KMS-11 (cell line): Measurements from ENCODE around the gene PPP3R2.

Experiments
- H2AFZ ChIP-seq: fragments of 200-600 bp; sonication (generic); 2 replicates; pipeline ENCODE4 v1.6.1; 2016; ENCODE audit warnings: antibody characterized with exemption, mixed run types, low read depth
- H3K27ac ChIP-seq: fragments of 200-600 bp; sonication (generic); 2 replicates; pipeline ENCODE4 v1.6.1; 2016; ENCODE audit warnings: mild to moderate bottlenecking, mixed run types
- H3K27me3 ChIP-seq: fragments of 200-600 bp; sonication (generic); 2 replicates; pipeline ENCODE4 v1.6.1; 2017; ENCODE audit warnings: mild to moderate bottlenecking, low read depth, mixed run types, moderate library complexity; ENCODE audit not compliant: insufficient read depth
- H3K36me3 ChIP-seq: fragments of 200-600 bp; sonication (generic); 2 replicates; pipeline ENCODE4 v1.6.1; 2017; ENCODE audit warnings: mild to moderate bottlenecking, mixed run types; ENCODE audit not compliant: insufficient read depth
- H3K4me1 ChIP-seq: fragments of 200-600 bp; sonication (generic); 2 replicates; pipeline ENCODE4 v1.6.1; 2016; ENCODE audit warnings: mild to moderate bottlenecking, low read depth, mixed run types; ENCODE audit not compliant: poor library complexity, severe bottlenecking
- H3K4me2 ChIP-seq: fragments of 200-600 bp; sonication (generic); 2 replicates; pipeline ENCODE4 v1.7.0; 2016; ENCODE audit warnings: mild to moderate bottlenecking, mixed run types
- H3K4me3 ChIP-seq: fragments of 200-600 bp; sonication (generic); IDR thresholded peaks from 2 replicates; pipeline ENCODE4 v1.6.1; 2017; ENCODE audit warnings: low read depth, low read length, mixed read lengths; ENCODE audit not compliant: insufficient read depth
- H3K79me2 ChIP-seq: fragments of 200-600 bp; sonication (generic); 2 replicates; pipeline ENCODE4 v1.6.1; 2016; ENCODE audit warnings: low read depth, mixed run types; ENCODE audit not compliant: insufficient read depth
- H3K9ac ChIP-seq: fragments of 200-600 bp; sonication (generic); 2 replicates; pipeline ENCODE4 v1.6.1; 2016; ENCODE audit warnings: mild to moderate bottlenecking, mixed run types
- H4K20me1 ChIP-seq: fragments of 200-600 bp; sonication (generic); 2 replicates; pipeline ENCODE4 v1.6.1; 2016; ENCODE audit warnings: mild to moderate bottlenecking, mixed run types; ENCODE audit not compliant: insufficient read depth
- TF ChIP-seq, protein P1 (sequence below): fragments of 200-600 bp; sonication (generic); conservative IDR thresholded peaks from 2 replicates; pipeline ENCODE4 v1.6.1; 2017; ENCODE audit warnings: low read depth, mild to moderate bottlenecking, antibody characterized with exemption, low read length, moderate library complexity, mixed read lengths

Gene PPP3R2, protein sequence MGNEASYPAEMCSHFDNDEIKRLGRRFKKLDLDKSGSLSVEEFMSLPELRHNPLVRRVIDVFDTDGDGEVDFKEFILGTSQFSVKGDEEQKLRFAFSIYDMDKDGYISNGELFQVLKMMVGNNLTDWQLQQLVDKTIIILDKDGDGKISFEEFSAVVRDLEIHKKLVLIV

GRCh38 chr9:101594796-101595195 lies at the start of gene PPP3R2:
PPP3R2 (minus strand) TSS chr9:101594969; CDS start chr9:101594921, 48 bp downstream.
- TF ChIP-seq, protein P1, sequence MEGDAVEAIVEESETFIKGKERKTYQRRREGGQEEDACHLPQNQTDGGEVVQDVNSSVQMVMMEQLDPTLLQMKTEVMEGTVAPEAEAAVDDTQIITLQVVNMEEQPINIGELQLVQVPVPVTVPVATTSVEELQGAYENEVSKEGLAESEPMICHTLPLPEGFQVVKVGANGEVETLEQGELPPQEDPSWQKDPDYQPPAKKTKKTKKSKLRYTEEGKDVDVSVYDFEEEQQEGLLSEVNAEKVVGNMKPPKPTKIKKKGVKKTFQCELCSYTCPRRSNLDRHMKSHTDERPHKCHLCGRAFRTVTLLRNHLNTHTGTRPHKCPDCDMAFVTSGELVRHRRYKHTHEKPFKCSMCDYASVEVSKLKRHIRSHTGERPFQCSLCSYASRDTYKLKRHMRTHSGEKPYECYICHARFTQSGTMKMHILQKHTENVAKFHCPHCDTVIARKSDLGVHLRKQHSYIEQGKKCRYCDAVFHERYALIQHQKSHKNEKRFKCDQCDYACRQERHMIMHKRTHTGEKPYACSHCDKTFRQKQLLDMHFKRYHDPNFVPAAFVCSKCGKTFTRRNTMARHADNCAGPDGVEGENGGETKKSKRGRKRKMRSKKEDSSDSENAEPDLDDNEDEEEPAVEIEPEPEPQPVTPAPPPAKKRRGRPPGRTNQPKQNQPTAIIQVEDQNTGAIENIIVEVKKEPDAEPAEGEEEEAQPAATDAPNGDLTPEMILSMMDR: no peak
- H3K27ac ChIP-seq: no peak within 1 kb of the TSS
- H3K36me3 ChIP-seq: no peaks in the 10 kb centered on the region
- H3K4me2 ChIP-seq: no peak within 1 kb of the TSS
- H4K20me1 ChIP-seq: no peaks in the 10 kb centered on the region
- H2AFZ ChIP-seq: no peak within 1 kb of the TSS
- no peak within 1 kb of the TSS for H3K9ac ChIP-seq
- no peaks in the 10 kb centered on the region for H3K4me1 ChIP-seq
- no peaks in the 10 kb centered on the region for H3K79me2 ChIP-seq
- no peaks in the 10 kb centered on the region for H3K27me3 ChIP-seq
- H3K4me3 ChIP-seq: no peak within 1 kb of the TSS

DNA sequence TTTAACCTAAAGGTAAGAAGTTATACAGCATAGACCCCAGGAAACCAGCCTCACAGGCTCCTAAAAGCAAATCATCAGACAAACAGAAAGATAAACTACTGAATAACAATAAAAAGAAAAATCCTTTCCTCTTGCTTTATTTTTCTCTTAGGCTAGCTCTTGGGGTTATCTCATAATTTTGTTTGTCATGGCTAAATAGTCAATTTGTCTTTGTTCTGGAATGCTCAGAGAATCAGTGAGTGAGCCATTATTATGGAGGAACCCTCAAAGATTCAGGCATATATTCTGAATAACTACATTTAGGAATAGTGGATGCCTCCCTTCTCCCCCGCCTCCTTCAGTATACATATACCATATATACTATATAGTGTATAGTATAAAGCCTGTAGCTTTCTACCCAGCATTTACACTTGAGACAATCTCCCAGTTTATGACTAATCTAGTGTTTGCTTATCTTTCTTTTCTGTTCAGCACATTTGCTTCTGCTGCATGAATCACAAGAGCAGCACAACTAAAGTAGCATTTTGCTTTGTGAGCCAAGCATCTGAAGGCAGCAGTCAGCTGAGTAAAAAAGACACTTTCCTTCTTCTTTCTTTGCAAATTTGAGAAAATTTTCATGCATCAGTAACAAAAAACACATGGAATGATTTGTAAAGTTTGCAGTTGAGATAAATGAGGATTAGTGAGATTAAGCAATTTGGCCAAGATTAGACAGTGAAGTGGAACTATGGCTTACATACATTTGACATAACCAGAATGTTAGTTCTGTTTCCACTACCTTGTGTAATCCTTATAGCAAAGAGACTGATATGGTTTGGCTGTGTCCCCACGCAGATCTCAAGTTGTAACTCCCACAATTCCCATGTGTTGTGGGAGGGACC lies 45.3 kb upstream of the PPP3R2 start:
- no peaks in the 10 kb centered on the region for H3K36me3 ChIP-seq
- no peaks in the 10 kb centered on the region for H3K4me1 ChIP-seq
- no peak overlapping the region for H3K4me2 ChIP-seq
- no peaks in the 10 kb centered on the region for H3K79me2 ChIP-seq
- no peak overlapping the region for H3K9ac ChIP-seq
- H3K27ac ChIP-seq: no peak overlapping the region
- no peaks in the 10 kb centered on the region for H4K20me1 ChIP-seq
- H3K4me3 ChIP-seq: no peak overlapping the region
- H3K27me3 ChIP-seq: no peaks in the 10 kb centered on the region
- H2AFZ ChIP-seq: no peak overlapping the region
- TF ChIP-seq, protein P1: no peak

GRCh38 chr9:101639311-101639710 lies 44.5 kb upstream of the PPP3R2 start:
- Histone ChIP-seq H3K27me3 (no peaks in the 10 kb centered on the region), H3K36me3 (no peaks in the 10 kb centered on the region), H3K4me3 (no peak overlapping the region), H3K4me1 (no peaks in the 10 kb centered on the region), H3K79me2 (no peaks in the 10 kb centered on the region), H4K20me1 (no peaks in the 10 kb centered on the region), H2AFZ (no peak overlapping the region), H3K9ac (no peak overlapping the region), H3K4me2 (no peak overlapping the region), H3K27ac (no peak overlapping the region)
- TF ChIP-seq, protein P1: no peak

DNA sequence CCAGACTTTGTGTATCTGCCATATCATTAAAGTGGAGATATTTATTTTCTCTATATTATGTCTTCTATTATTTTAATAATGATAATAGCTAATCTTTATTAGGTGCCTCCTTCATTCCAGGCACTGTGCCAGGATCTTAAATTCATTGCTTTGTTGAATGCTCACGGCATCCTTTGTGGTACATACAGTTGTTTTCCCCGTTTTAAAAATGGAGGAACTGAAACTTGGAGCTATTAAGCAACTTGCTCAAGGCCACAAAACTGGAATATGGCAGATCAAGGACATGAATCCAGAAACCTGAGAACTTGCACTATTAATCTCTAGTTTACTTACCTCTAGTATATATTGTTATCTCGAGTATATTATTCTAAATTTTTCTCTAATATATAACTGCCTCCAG lies 41.5 kb upstream of the PPP3R2 start:
- Histone ChIP-seq H2AFZ (no peak overlapping the region), H3K9ac (no peak overlapping the region), H3K4me2 (no peak overlapping the region), H4K20me1 (no peaks in the 10 kb centered on the region), H3K36me3 (no peaks in the 10 kb centered on the region), H3K4me1 (no peaks in the 10 kb centered on the region), H3K79me2 (no peaks in the 10 kb centered on the region), H3K27me3 (no peaks in the 10 kb centered on the region), H3K27ac (no peak overlapping the region), H3K4me3 (no peak overlapping the region)
- TF ChIP-seq, protein P1: no peak
